HG02588 (cell line): ENCODE data around the gene ETV6.

ENCODE experiments used
- ATAC-seq: cut with Tn5 transposase; IDR thresholded peaks from one replicate; pipeline ENCODE4 v1.9.1; 2021; ENCODE audit warnings: mild to moderate bottlenecking, moderate library complexity; ENCODE audit not compliant: unreplicated experiment

Gene ETV6

GRCh38 chr12:11713202-11713601 is 63.7 kb downstream of the ETV6 start:
- ATAC-seq = no peak

- no peak for ATAC-seq
Observed at GRCh38 chr12:11714626-11715025, 65.2 kb downstream of the ETV6 start.

- no peak for ATAC-seq
Observed at GRCh38 chr12:11715621-11716020, 66.1 kb downstream of the ETV6 start.

GRCh38 chr12:11716794-11717518 is 67.5 kb downstream of the ETV6 start:
- no peak for ATAC-seq

- ATAC-seq = no peak
Observed at GRCh38 chr12:11717519-11717961, 68.1 kb downstream of the ETV6 start.

- no peak for ATAC-seq
Observed at GRCh38 chr12:11718105-11718504, 68.6 kb downstream of the ETV6 start.

GRCh38 chr12:11718768-11719253 is 69.3 kb downstream of the ETV6 start:
- ATAC-seq = no peak

- no peak for ATAC-seq
Observed at GRCh38 chr12:11719678-11720099, 70.2 kb downstream of the ETV6 start.

GRCh38 chr12:11722071-11722470 is 72.6 kb downstream of the ETV6 start:
- no peak for ATAC-seq

GRCh38 chr12:11722578-11723138 is 73.2 kb downstream of the ETV6 start:
- ATAC-seq = no peak

GRCh38 chr12:11723993-11724392 is 74.5 kb downstream of the ETV6 start:
- no peak for ATAC-seq

- ATAC-seq = no peak
Observed at GRCh38 chr12:11724888-11725311, 75.4 kb downstream of the ETV6 start.

- ATAC-seq = no peak
Observed at GRCh38 chr12:11725686-11726085, 76.2 kb downstream of the ETV6 start.

- no peak for ATAC-seq
Observed at GRCh38 chr12:11726659-11727058, 77.2 kb downstream of the ETV6 start.

- no peak for ATAC-seq
Observed at GRCh38 chr12:11727133-11727664, 77.7 kb downstream of the ETV6 start.

GRCh38 chr12:11728154-11728755 is 78.8 kb downstream of the ETV6 start:
- ATAC-seq = no peak

GRCh38 chr12:11729008-11729407 is 79.5 kb downstream of the ETV6 start:
- no peak for ATAC-seq

- ATAC-seq = no peak
Observed at GRCh38 chr12:11729439-11730150, 80.1 kb downstream of the ETV6 start.

GRCh38 chr12:11730299-11731041 is 81.0 kb downstream of the ETV6 start:
- ATAC-seq = peak; percentile 39

GRCh38 chr12:11731042-11731357 is 81.5 kb downstream of the ETV6 start:
- no peak for ATAC-seq

- no peak for ATAC-seq
Observed at GRCh38 chr12:11731455-11731854, 82.0 kb downstream of the ETV6 start.
